HL-60 (cell line): ENCODE data around the gene TMEM117.

Experiments
- DNase-seq, 2 experiments: peaks; one replicate each; pipeline ENCODE4 v3.0.0-alpha.2; 2010 to 2020; ENCODE audit warnings: low read depth in 1 of 2, low spot score in 1 of 2
- H3K27ac ChIP-seq: fragments of 250-450 bp; sonication (Bioruptor Pico); replicated peaks from 2 replicates; pipeline ENCODE4 v1.5.1; 2020; ENCODE audit warnings: mild to moderate bottlenecking, moderate library complexity
- H3K27me3 ChIP-seq: fragments of 250-450 bp; sonication (Bioruptor Pico); 2 replicates; pipeline ENCODE4 v1.5.1; 2021; ENCODE audit warnings: mild to moderate bottlenecking, moderate library complexity; ENCODE audit not compliant: insufficient read depth, poor library complexity, severe bottlenecking
- H3K4me3 ChIP-seq: replicated peaks from 2 replicates; pipeline ENCODE4 v1.5.1; 2011; ENCODE audit warnings: mild to moderate bottlenecking, control low read depth, low read length; ENCODE audit not compliant: insufficient read depth
- GABPA ChIP-seq: IDR thresholded peaks from 2 replicates; pipeline ENCODE4 v1.6.1; 2012; ENCODE audit warnings: low read depth
- POLR2AphosphoS5 ChIP-seq: IDR thresholded peaks from 2 replicates; pipeline ENCODE4 v1.6.1; 2012; ENCODE audit warnings: low read depth
- REST ChIP-seq: IDR thresholded peaks from 2 replicates; pipeline ENCODE4 v1.6.1; 2012; ENCODE audit warnings: low read depth; ENCODE audit not compliant: insufficient replicate concordance
- SPI1 ChIP-seq: IDR thresholded peaks from 2 replicates; pipeline ENCODE4 v1.6.1; 2012; ENCODE audit warnings: low read depth, mild to moderate bottlenecking, borderline replicate concordance
- long read RNA-seq: library from polyadenylated mRNA; unstranded; transcript quantifications from one replicate; pipeline ENCODE4 v2.0.0, GENCODE V29; 2020
- TF ChIP-seq, protein P1 (sequence below): IDR thresholded peaks from one replicate; pipeline ENCODE4 v1.5.1; 2011; ENCODE audit warnings: low read length, control low read depth, inconsistent platforms; ENCODE audit not compliant: insufficient read depth

The TMEM117 gene
- long read RNA-seq, partial matches to known transcripts: 0 of 7 reads
- long read RNA-seq, other reads (novel, unspliced or antisense): 6 of 7 reads

DNA sequence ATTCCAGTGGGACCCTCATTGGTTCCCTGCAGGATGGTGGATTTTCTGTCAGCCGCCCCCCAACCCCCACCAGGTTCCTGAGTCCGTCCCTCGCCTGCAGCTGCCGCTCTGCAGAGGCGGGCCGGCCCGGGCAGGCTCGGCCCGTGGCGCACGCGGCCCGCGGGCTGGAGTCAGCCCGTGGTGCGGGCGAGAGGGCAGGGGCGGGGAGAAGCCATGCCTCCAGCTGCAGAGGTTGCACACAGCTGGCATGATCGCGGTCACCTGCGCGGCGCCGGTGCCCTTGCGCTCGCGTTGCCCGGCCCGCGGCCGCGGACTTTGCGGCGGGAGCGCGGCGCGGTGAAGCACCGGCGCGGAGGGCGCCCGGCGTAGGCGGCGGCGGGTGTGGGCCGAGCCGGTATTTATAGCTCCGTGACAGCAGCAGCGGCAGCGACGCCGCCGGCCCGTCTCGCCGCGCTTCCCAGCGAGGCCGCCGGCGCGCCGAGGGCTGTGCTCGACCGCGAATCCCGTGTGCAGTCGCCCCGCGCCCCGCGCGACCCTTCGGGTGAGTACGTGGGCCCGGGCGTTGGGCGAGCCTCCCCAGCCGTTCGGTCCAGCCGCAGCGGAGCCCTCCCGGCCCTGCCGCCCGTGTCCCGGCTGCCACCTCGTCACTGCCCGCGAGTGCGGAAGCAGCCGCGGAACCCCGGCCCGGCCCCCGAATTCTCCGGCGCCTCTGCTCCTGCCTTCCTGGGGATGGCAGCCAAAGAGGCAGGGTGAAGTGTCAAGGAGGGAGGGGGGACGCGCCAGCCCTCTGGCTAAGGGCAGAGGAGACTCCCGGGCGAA lies at the start of gene TMEM117:
Gene TMEM117, plus strand, starts transcription at position 426 of the 819 bp plus-strand sequence.
- Histone ChIP-seq H3K27me3 (no peaks in the 10 kb centered on the region), H3K4me3 (peak within 1 kb of the TSS; percentile 57), H3K27ac (peak within 1 kb of the TSS; percentile 43)
- TF ChIP-seq, protein P1, sequence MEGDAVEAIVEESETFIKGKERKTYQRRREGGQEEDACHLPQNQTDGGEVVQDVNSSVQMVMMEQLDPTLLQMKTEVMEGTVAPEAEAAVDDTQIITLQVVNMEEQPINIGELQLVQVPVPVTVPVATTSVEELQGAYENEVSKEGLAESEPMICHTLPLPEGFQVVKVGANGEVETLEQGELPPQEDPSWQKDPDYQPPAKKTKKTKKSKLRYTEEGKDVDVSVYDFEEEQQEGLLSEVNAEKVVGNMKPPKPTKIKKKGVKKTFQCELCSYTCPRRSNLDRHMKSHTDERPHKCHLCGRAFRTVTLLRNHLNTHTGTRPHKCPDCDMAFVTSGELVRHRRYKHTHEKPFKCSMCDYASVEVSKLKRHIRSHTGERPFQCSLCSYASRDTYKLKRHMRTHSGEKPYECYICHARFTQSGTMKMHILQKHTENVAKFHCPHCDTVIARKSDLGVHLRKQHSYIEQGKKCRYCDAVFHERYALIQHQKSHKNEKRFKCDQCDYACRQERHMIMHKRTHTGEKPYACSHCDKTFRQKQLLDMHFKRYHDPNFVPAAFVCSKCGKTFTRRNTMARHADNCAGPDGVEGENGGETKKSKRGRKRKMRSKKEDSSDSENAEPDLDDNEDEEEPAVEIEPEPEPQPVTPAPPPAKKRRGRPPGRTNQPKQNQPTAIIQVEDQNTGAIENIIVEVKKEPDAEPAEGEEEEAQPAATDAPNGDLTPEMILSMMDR: no peak
- TF ChIP-seq REST (no peak), POLR2AphosphoS5 (no peak; the same call in 1 of the 2 replicates), SPI1 (no peak), GABPA (no peak)
- DNase-seq: peak in 1 of 2 experiments; percentile 57

DNA sequence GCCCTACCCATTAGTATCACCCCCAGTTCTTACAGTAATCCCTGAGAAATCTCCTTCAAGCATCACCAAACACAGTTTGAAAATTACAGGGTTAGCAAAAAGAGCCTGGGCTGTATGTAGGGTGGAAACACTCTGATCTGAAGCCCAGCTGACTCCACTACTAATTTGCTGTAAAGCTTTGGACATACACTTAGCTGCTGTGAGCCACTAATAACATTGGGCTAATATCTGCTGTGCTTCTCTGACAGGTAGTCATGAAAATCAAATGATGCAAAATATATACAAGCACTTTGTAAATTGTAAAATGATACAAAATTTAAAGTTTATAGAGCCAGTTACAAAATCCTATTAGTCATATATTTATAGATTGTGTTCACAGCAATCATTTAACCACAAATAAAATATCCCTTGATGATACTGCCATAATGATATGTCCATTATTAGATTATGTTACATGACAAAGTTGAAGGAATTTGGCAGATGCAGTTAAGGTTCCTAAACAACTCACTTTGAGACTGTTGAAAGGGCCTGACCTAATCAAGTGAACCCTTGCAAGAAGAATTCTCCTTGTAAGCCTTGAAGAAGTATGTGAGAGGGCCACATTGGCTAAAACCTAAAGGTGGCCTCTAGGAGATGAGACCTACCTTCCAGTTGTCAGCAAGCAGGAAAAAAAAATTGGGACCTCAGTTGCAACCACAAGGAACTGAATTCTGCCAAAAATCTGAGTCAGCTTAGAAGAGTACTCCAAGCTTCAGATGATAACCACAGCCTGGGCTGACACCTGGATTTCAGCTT lies 48.8 kb upstream of the TMEM117 start:
- no peak for DNase-seq
- H3K27ac ChIP-seq: no peak overlapping the region
- TF ChIP-seq SPI1 (no peak), REST (no peak), GABPA (no peak), POLR2AphosphoS5 (no peak)
- TF ChIP-seq, protein P1: no peak
- H3K27me3 ChIP-seq: no peaks in the 10 kb centered on the region
- H3K4me3 ChIP-seq: no peak overlapping the region

- TF ChIP-seq SPI1: no peak
- no peak for TF ChIP-seq REST
- no peak for TF ChIP-seq GABPA
- TF ChIP-seq, protein P1: no peak
- no peak for TF ChIP-seq POLR2AphosphoS5
- no peak for DNase-seq
- Histone ChIP-seq H3K27ac (no peak overlapping the region), H3K4me3 (no peak overlapping the region), H3K27me3 (no peaks in the 10 kb centered on the region)
Measured at GRCh38 chr12:43789941-43790340, 45.9 kb upstream of the TMEM117 start.
